Ovary (tissue), 9 donors: ENCODE results near the gene COL24A1. TPM values are rescaled to one million over a fixed set of nuclear protein-coding genes. Genes with fewer than 3 reads are reported as not detected.

Source experiments
- DNase-seq, 5 donors: peaks; one replicate each; pipeline ENCODE4 v3.0.0-alpha.2; 2019 to 2020
- H3K27ac ChIP-seq, 2 donors: fragments of 200-600 bp; one replicate each; pipeline versions ENCODE4 v1.5.1 to v1.8.0; 2019 to 2022
- H3K27me3 ChIP-seq: fragments of 200-600 bp; one replicate; pipeline ENCODE4 v1.8.0; 2022
- H3K36me3 ChIP-seq: fragments of 200-600 bp; sonication (generic); one replicate; pipeline ENCODE4 v1.5.1; 2019
- H3K4me1 ChIP-seq: one replicate; pipeline ENCODE4 v1.8.1; 2013; ENCODE audit warnings: mild to moderate bottlenecking, moderate library complexity; ENCODE audit not compliant: insufficient read depth
- H3K4me3 ChIP-seq: fragments of 200-600 bp; sonication (generic); one replicate; pipeline ENCODE4 v1.5.1; 2017
- H3K9me3 ChIP-seq, 2 donors: fragments of 200-600 bp in 1 of 2; sonication (generic) in 1 of 2; one replicate each; pipeline versions ENCODE4 v1.5.1 to v1.8.1; 2013 to 2019; ENCODE audit warnings: mild to moderate bottlenecking in 1 of 2, moderate library complexity in 1 of 2
- EP300 ChIP-seq: sonication (generic); formaldehyde crosslinking; IDR thresholded peaks from one replicate; pipeline ENCODE4 v1.6.1; 2017; ENCODE audit warnings: antibody characterized with exemption
- POLR2A ChIP-seq: fragments of 450-650 bp; IDR thresholded peaks from one replicate; pipeline ENCODE4 v1.6.1; 2017; ENCODE audit warnings: antibody characterized with exemption, mild to moderate bottlenecking, moderate library complexity
- WGBS, 3 donors: extraction: QIAGEN DNeasy Blood & Tissue Kit in 1 of 3; methylation state at CpG; one replicate each; pipeline versions ENCODE4 v1.1.5 to v1.1.7; 2013 to 2017; 5-methylcytosine and 5-hydroxymethylcytosine counted together
- intact Hi-C, 4 donors: fragments of 100-400 bp; cut with DNase I; formaldehyde crosslinking; loops; one replicate each; pipeline versions ENCODE4 v1.11.0 to v1.15.1; 2022 to 2023
- polyA plus RNA-seq, 2 donors: library from polyadenylated mRNA; stranded (reverse); fragments of 200-250 nt in 1 of 2; fragments of 350-450 nt in 1 of 2; fragmentation: Illumina TruSeq in 1 of 2; extraction: RNeasy Lipid Tissue Mini Kit (QIAGEN cat#74804) in 1 of 2; gene quantifications; one replicate each; pipeline ENCODE4 v1.2.3, GENCODE V29; 2013 to 2014
- total RNA-seq, 7 donors: library from RNA; depleted of rRNA in 2 of 7; stranded (reverse); fragments of >200 nt in 2 of 7; fragmentation: NEBNext Ultra II Directional in 3 of 7; extraction: Animal tissue kit (Norgen Biotek cat#: 25700) in 3 of 7; gene quantifications; one replicate each; pipeline versions ENCODE4 v1.1.0 to v1.2.4, GENCODE V29; 2016 to 2023
- TF ChIP-seq, protein P1 (sequence below), 3 donors: fragments of 450-650 bp in 2 of 3; fragments of 200-600 bp in 1 of 3; IDR thresholded peaks; one replicate each; pipeline versions ENCODE4 v1.5.1 to v1.8.0; 2016 to 2022; ENCODE audit warnings: antibody characterized with exemption in 3 of 3, mild to moderate bottlenecking in 1 of 3
- donor health status: DM: no; HTN: no; CAD: no; lungs with moderate emphysema.
- donor health status: DM: no; HTN: no; CAD: no.
- donor health status: Bipolar disorder and iron deficiency.
- donor health status: DM: yes; HTN: yes; CAD: no.
- donor health status: DM: no; HTN: no; CAD: no.
- donor health status: DM: yes; HTN: yes; CAD: no.

Gene COL24A1
- total and polyA plus RNA-seq, 9 donors, result 0.31 to 5.8 (median 0.74) TPM

DNA sequence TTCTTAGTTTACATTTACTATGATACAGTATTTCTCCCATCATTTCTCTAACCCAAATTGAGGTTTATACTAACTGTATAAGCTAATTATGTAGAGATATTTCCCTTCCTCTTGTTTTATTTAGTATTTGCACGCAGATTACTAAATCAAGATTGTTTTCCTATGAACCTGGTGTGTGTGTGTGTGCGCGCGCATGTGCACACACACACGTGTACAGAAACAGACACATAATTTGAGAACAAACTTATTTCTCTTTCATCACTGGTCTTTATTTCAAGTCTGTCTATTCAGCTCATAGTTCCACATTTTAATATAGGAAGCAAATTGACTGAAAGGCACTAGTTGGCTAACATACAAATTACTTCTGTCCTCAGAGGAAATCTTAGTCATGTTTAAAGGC lies 19.7 kb upstream of the COL24A1 start:
- Histone ChIP-seq H3K27me3 (no peaks in the 10 kb centered on the region), H3K4me1 (no peaks in the 10 kb centered on the region), H3K36me3 (no peaks in the 10 kb centered on the region), H3K27ac (no peak overlapping the region), H3K4me3 (no peak overlapping the region), H3K9me3 (no peaks in the 10 kb centered on the region)
- intact Hi-C loops, result no loop called here
- TF ChIP-seq, protein P1, sequence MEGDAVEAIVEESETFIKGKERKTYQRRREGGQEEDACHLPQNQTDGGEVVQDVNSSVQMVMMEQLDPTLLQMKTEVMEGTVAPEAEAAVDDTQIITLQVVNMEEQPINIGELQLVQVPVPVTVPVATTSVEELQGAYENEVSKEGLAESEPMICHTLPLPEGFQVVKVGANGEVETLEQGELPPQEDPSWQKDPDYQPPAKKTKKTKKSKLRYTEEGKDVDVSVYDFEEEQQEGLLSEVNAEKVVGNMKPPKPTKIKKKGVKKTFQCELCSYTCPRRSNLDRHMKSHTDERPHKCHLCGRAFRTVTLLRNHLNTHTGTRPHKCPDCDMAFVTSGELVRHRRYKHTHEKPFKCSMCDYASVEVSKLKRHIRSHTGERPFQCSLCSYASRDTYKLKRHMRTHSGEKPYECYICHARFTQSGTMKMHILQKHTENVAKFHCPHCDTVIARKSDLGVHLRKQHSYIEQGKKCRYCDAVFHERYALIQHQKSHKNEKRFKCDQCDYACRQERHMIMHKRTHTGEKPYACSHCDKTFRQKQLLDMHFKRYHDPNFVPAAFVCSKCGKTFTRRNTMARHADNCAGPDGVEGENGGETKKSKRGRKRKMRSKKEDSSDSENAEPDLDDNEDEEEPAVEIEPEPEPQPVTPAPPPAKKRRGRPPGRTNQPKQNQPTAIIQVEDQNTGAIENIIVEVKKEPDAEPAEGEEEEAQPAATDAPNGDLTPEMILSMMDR (IDR thresholded peaks at IDR 0.05), result no peak
- TF ChIP-seq EP300, result no peak
- no peak for TF ChIP-seq POLR2A
- DNase-seq, result no peak
- 74 to 89% (median 81%) methylated on average over 5 of the region's 5 CpGs for WGBS, 3 donors

- TF ChIP-seq, protein P1 (IDR thresholded peaks at IDR 0.05), result no peak
- TF ChIP-seq EP300, result no peak
- Histone ChIP-seq H3K4me1 (no peaks in the 10 kb centered on the region), H3K9me3 (no peaks in the 10 kb centered on the region), H3K36me3 (no peaks in the 10 kb centered on the region), H3K27ac (no peak overlapping the region), H3K27me3 (no peaks in the 10 kb centered on the region), H3K4me3 (no peak overlapping the region)
- DNase-seq, result no peak
- intact Hi-C loops, result no loop called here
- 40 to 45% (median 42%) methylated on average over 5 of the region's 5 CpGs for WGBS, 3 donors
Measured at GRCh38 chr1:86175756-86176155, 19.2 kb upstream of the COL24A1 start.

DNA sequence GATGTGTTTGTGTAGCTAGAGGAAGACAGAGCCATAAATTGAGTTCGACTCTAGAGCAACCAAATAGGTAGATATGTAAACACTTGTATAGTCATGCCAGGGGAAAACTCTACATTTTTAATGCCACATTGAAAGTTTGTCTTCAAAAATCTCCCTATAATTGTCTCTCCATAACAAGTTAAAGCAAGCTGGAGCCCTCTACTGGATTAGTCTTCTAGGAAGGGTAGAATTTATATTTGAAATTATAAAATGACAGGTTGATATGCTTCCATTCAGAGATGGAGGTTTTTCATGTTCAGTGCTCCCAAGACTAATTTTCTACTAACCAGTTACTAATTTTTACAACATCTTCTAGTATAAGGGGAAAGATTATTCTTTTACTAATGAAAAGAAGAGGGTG lies 13.1 kb upstream of the COL24A1 start:
- H3K27me3 ChIP-seq, result no peaks in the 10 kb centered on the region
- H3K36me3 ChIP-seq, result no peaks in the 10 kb centered on the region
- no peak for DNase-seq
- H3K9me3 ChIP-seq, result no peaks in the 10 kb centered on the region
- 53 to 67% (median 57%) methylated on average over 1 of the region's 1 CpG for WGBS, 3 donors
- intact Hi-C loops, result no loop called here
- H3K27ac ChIP-seq, result no peak overlapping the region
- no peaks in the 10 kb centered on the region for H3K4me1 ChIP-seq
- TF ChIP-seq POLR2A, result no peak
- no peak for TF ChIP-seq EP300
- TF ChIP-seq, protein P1 (IDR thresholded peaks at IDR 0.05), result no peak
- H3K4me3 ChIP-seq, result no peak overlapping the region

DNA sequence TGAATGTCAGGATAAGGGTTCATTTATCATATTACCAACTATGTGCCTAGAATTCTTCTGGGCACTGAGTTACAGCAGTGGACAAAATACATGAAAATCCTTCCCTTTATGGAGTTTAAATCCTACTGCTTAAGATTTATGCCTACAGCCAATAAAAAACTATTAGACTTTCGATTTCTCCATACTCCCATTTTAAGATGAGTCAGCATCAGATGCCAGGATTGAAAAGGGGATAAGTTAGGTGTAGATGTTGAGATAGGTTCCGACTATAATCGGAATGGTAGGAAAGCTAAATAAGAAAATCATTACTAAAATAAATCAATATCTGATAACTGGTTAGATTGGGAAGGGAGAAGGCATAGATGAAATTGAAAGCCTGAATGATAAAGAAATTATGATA lies 3.2 kb upstream of the COL24A1 start:
- no peak for TF ChIP-seq POLR2A
- TF ChIP-seq, protein P1 (IDR thresholded peaks at IDR 0.05), result no peak
- no peak overlapping the region for H3K4me3 ChIP-seq
- H3K4me1 ChIP-seq, result peaks cover 7% of the 10 kb centered on the region
- WGBS, 3 donors, result 89 to 95% (median 91%) methylated on average over 3 of the region's 3 CpGs
- no peaks in the 10 kb centered on the region for H3K9me3 ChIP-seq
- no peaks in the 10 kb centered on the region for H3K36me3 ChIP-seq
- no peak for DNase-seq
- no peak overlapping the region for H3K27ac ChIP-seq
- H3K27me3 ChIP-seq, result no peaks in the 10 kb centered on the region
- intact Hi-C loops, result no loop called here
